Measurements from ENCODE around the gene GIMAP2.
"Not testable (repeated sequence)": the region's sequence is repeated elsewhere in the genome, so short reads cannot be mapped to it uniquely, and the experiment has no call there.

The GIMAP2 gene

DNA sequence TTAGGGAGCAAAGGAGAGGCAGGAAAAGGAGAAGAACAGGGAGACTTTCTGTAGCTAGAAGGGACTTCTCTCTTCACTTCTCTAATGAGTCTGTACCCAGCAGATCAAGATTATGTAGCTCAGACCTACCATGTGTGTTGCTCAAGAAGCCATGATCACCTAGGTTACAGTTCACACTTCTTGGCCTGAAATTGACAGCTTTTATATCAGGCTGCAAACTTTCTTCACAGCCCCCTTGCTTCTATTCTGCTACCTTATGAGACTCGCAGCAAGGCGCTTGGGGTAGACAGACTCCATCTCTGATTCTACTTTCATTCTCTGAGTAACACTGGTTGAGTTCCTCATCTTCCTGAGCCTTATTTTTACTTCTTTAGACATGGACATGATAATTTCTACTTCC, 19.6 kb upstream of the GIMAP2 start:
- no peak overlapping the region for H3K4me3 ChIP-seq (ENCODE audit: low read length)
- DNase-seq (ENCODE audit: low read depth): no peak
- TF ChIP-seq, protein P1, sequence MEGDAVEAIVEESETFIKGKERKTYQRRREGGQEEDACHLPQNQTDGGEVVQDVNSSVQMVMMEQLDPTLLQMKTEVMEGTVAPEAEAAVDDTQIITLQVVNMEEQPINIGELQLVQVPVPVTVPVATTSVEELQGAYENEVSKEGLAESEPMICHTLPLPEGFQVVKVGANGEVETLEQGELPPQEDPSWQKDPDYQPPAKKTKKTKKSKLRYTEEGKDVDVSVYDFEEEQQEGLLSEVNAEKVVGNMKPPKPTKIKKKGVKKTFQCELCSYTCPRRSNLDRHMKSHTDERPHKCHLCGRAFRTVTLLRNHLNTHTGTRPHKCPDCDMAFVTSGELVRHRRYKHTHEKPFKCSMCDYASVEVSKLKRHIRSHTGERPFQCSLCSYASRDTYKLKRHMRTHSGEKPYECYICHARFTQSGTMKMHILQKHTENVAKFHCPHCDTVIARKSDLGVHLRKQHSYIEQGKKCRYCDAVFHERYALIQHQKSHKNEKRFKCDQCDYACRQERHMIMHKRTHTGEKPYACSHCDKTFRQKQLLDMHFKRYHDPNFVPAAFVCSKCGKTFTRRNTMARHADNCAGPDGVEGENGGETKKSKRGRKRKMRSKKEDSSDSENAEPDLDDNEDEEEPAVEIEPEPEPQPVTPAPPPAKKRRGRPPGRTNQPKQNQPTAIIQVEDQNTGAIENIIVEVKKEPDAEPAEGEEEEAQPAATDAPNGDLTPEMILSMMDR (IDR thresholded peaks at IDR 0.05; ENCODE audit: insufficient read depth, low read depth, low read length, missing control alignments): no peak

DNA sequence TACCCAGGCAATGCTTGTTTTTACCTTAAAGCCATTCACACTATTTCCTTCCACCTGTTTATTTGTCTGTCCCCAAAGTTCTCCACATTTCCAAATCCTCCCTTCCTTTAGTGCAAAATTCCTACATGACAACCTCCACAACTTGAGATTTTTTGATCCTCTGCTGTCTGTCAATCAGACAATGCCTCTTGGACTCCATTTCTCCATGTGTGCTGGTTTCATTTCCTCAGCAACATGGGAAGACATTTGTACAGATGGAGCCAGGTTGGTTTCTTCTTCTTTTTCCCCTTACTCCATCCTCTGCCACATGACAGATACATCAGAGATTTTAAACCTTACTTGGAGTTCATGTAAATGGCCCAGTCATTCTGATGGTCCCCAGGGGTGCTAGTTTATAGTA, 19.1 kb upstream of the GIMAP2 start:
- H3K4me3 ChIP-seq (ENCODE audit: low read length): no peak overlapping the region
- no peak for DNase-seq (ENCODE audit: low read depth)
- TF ChIP-seq, protein P1 (IDR thresholded peaks at IDR 0.05; ENCODE audit: insufficient read depth, low read depth, low read length, missing control alignments): no peak

DNA sequence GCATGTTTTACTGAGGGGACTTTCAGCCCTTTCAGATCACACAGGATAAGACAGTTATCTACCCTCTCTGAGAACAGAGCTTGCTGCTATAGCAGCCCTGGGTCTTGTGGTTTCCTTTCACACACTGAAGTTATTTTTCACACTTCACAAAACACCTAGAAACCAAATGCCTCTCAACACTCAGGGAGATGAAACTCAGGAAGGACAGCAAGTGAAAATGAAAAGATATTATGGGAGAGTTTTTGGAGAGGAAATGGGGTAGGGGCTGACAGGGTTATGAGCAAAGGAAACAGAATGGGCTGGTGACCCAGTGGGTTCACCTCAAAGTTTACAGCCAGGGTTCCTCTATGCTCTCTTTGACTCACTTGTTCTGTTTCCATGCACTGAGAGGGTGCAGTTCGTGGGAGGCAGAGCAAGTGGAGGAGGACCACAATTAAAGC, 17.0 kb upstream of the GIMAP2 start:
- no peak overlapping the region for H3K4me3 ChIP-seq (ENCODE audit: low read length)
- TF ChIP-seq, protein P1 (IDR thresholded peaks at IDR 0.05; ENCODE audit: insufficient read depth, low read depth, low read length, missing control alignments): no peak
- no peak for DNase-seq (ENCODE audit: low read depth)

DNA sequence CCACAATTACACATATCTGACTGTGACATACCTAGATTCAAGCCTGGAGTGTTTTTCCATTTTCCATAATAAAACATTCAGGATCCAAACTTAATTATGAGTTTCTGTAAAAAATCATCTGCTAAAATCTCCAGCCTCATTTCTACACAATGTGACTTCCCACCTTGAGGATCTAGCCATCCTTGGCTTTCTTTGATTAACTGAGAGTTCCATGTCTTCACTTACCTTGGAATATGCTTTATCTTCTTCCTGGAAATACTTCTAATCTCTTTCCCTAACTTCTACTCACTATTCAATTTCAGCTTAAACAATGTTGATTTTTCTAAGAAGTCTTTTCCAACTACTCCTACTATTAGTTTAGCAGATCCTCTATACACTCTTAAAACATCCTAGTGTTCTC, 16.5 kb upstream of the GIMAP2 start:
- no peak overlapping the region for H3K4me3 ChIP-seq (ENCODE audit: low read length)
- no peak for DNase-seq (ENCODE audit: low read depth)
- TF ChIP-seq, protein P1 (IDR thresholded peaks at IDR 0.05; ENCODE audit: insufficient read depth, low read depth, low read length, missing control alignments): no peak

DNA sequence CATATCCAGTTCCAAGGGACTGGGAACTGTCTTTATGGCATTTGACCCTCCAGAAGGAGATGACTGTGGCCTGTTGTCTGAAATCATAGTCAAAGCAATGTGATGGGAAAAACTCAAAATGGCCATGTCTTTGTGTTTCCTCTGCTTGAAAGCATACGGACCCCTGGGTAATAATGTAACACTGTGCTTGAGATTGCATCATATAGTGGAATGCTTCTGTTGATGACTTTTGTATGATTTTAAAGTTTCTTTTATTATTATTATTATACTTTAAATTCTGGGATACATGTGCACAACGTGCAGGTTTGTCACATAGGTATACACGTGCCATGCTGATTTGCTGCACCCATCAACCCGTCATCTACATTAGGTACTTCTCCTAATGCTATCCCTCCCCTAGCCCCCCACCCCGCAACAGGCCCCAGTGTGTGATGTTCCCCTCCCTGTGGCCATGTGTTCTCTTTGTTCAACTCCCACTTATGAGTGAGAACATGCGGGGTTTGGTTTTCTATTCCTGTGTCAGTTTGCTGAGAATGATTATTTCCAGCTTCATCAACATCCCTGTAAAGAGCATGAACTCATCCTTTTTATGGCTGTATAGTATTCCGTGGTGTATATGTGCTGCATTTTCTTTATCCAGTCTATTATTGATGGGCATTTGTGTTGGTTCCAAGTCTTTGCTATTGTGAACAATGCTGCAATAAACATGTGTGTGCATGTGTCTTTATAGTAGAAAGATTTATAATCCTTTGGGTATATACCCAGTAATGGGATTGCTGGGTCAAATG, 13.5 kb upstream of the GIMAP2 start:
- H3K4me3 ChIP-seq (ENCODE audit: low read length); DNase-seq (ENCODE audit: low read depth): not testable (repeated sequence)

DNA sequence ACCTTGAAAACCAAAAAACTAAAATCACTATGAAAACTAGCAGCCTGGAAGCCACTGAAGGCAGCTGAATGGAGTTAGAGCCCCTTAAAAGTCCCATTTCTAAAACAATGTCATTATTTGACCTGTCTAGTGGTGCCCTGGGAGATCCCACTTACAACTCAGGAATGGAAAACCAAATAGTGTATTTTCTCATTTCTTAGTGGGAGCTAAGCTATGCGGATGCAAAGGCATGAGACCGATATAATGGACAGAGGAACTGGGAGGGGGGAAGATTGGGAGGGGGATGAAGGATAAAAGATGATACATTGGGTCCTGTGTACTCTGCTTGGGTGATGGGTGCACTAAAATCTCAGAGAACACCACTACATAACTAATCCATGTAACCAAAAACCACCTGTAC, 9.8 kb upstream of the GIMAP2 start:
- TF ChIP-seq, protein P1 (IDR thresholded peaks at IDR 0.05; ENCODE audit: insufficient read depth, low read depth, low read length, missing control alignments): no peak
- DNase-seq (ENCODE audit: low read depth): no peak
- no peak overlapping the region for H3K4me3 ChIP-seq (ENCODE audit: low read length)

DNA sequence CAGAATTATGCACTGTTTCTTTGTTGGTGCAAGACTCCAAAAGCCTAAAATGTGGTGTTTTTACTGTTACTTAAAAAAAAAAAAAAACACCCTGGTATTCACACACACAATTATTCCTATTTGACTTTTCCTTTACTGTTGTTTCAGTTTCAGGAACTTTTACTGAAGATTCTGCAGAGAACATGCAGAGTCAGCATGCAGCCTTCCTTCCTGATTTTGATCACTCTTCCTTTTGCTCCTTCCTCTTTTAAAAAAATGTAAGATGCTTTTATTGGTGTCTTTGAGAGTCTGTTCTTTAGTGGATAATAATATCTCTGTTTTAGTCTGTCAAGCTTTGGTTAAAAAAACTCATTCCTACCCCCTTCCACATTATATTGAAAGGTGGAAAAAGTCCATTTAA, 9.2 kb upstream of the GIMAP2 start:
- DNase-seq (ENCODE audit: low read depth); H3K4me3 ChIP-seq (ENCODE audit: low read length): not testable (repeated sequence)

DNA sequence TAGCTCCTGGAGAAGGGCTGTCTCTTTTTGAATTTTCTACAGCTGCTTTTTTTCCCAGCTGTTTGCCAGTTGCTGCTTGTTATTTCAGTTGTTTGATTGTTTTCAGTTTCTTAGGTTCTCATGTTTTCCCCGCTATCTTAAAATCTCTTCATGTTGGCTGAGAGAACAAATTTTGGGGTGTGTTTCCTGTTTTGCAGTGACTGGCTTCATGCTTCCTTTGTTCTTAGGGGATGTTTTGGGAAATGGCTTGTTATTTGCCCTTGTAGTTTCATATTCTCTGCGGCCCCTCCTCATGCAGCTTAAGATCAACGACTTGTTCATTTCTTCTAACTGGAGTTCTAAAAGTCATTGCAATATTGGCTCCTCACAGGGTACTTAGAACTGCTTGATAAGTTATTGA, 8.7 kb upstream of the GIMAP2 start:
- H3K4me3 ChIP-seq (ENCODE audit: low read length); DNase-seq (ENCODE audit: low read depth): not testable (repeated sequence)

DNA sequence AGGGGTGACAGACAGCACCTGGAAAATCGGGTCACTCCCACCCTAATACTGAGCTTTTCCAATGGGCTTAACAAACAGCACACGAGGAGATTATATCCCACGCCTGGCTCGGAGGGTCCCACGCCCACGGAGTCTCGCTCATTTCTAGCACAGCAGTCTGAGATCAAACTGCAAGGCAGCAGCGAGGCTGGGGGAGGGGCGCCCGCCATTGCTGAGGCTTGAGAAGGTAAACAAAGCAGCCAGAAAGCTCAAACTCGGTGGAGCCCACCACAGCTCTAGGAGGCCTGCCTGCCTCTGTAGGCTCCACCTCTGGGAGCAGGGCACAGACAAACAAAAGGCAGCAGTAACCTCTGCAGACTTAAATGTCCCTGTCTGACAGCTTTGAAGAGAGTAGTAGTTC, 6.9 kb upstream of the GIMAP2 start:
- not testable (repeated sequence) for DNase-seq (ENCODE audit: low read depth); H3K4me3 ChIP-seq (ENCODE audit: low read length)

DNA sequence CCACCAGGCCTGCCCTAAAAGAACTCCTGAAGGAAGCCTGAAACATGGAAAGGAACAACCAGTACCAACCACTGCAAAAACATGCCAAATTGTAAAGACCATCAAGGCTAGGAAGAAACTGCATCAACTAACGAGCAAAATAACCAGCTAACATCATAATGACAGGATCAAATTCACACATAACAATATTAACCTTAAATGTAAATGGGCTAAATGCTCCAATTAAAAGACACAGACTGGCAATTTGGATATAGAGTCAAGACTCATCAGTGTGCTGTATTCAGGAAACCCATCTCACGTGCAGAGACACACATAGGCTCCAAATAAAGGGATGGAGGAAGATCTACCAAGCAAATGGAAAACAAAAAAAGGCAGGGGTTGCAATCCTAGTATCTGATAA, 5.1 kb upstream of the GIMAP2 start:
- not testable (repeated sequence) for H3K4me3 ChIP-seq (ENCODE audit: low read length); DNase-seq (ENCODE audit: low read depth)

Data from epithelial cell of esophagus (primary cell).